GM12865 (cell line): Measurements from ENCODE around the gene FTCDNL1.

Experiments
- DNase-seq: peaks from one replicate; pipeline ENCODE4 v3.0.0; 2010; ENCODE audit warnings: low read depth
- H3K4me3 ChIP-seq: 2 replicates; pipeline ENCODE4 v1.5.1; 2011; ENCODE audit warnings: mild to moderate bottlenecking, low read depth, low read length, control low read depth
- TF ChIP-seq, protein P1 (sequence below): IDR thresholded peaks from 2 replicates; pipeline ENCODE4 v1.5.1; 2011; ENCODE audit warnings: low read length, control low read depth, low read depth, inconsistent platforms; ENCODE audit not compliant: insufficient read depth; ENCODE audit errors: missing control alignments

FTCDNL1 gene

DNA sequence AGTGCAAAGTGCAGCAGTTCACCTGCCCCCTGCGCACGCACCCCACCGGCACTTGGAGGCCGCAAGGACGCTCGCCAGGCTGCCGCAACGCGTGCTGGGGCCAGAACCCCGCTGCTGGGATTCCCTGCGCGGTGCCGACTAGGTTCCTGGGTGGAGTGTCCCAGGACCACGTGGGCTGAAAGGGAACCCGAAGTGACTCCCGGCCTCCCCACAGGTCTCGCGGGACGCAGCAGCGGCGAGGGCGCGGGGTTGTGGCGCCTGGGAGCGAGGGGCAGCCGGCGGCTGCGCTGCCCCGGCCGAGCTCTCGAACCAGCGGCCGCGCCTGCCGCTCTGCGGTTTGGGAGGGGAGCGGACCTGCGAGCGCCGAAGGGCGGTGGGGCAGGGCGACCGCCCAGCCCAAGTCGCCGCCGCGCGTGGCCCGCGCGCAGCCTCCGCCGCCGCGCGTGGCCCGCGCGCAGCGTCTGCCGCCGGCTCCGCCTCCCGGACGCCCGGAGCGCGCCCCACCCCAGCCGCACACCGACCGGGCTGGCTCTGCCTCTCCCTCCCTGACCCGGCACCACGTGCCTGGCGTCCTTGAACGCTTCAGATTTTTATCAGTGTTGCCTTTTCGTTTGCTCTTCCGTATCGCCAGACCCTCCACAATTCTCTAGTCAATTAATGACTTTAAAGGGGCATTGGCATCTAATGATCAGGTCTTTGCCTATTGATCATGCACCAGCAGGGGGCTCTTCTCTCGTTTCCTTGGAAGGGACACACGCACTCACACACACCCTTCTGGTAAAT lies at the start of gene FTCDNL1:
FTCDNL1 (minus strand) TSS at position 475 of the 783 bp plus-strand sequence. CDS start 2,230 bp downstream, outside the sequence.
- DNase-seq = peak; percentile 82
- H3K4me3 ChIP-seq = peak within 1 kb of the TSS; percentile 87
- TF ChIP-seq, protein P1, sequence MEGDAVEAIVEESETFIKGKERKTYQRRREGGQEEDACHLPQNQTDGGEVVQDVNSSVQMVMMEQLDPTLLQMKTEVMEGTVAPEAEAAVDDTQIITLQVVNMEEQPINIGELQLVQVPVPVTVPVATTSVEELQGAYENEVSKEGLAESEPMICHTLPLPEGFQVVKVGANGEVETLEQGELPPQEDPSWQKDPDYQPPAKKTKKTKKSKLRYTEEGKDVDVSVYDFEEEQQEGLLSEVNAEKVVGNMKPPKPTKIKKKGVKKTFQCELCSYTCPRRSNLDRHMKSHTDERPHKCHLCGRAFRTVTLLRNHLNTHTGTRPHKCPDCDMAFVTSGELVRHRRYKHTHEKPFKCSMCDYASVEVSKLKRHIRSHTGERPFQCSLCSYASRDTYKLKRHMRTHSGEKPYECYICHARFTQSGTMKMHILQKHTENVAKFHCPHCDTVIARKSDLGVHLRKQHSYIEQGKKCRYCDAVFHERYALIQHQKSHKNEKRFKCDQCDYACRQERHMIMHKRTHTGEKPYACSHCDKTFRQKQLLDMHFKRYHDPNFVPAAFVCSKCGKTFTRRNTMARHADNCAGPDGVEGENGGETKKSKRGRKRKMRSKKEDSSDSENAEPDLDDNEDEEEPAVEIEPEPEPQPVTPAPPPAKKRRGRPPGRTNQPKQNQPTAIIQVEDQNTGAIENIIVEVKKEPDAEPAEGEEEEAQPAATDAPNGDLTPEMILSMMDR = peak; percentile 66

GRCh38 chr2:199896617-199897016 lies 45.6 kb upstream of the FTCDNL1 start:
- no peak overlapping the region for H3K4me3 ChIP-seq
- TF ChIP-seq, protein P1 = no peak
- DNase-seq = no peak

GRCh38 chr2:199895406-199895805 lies 44.4 kb upstream of the FTCDNL1 start:
- no peak for DNase-seq
- H3K4me3 ChIP-seq = no peak overlapping the region
- TF ChIP-seq, protein P1 = no peak

DNA sequence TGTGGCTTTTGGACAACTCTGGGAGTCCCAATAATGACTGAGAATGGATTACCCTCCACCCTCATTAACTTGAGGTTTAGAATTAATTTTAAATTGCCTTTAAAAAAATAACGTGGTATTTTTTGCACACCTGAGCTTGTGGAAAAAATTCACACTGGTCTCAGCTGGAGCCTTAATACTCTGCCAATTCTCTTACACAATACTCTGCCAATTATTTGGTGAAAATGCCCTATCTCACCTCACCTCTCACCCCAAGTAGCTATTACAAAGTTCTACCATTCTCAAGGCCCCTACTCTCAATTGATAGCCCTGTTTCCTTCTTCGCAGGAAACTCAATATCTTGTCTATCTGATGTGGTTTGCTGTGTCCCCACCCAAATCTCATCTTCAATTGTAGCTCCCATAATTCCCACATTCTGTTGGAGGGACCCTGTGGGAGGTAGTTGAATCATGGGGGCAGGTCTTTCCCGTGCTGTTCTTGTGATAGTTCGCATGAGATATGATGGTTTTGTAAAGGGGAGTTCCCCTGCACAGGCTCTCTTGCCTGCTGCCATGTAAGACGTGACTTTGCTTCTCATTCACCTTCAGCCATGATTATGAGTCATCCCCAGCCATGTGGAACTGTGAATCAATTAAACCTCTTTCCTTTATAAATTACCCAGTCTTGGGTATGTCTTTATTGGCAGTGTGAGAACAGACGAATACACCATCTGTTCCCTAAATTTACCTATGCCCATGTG lies 32.7 kb upstream of the FTCDNL1 start:
- H3K4me3 ChIP-seq = no peak overlapping the region
- TF ChIP-seq, protein P1 = no peak
- DNase-seq = no peak

DNA sequence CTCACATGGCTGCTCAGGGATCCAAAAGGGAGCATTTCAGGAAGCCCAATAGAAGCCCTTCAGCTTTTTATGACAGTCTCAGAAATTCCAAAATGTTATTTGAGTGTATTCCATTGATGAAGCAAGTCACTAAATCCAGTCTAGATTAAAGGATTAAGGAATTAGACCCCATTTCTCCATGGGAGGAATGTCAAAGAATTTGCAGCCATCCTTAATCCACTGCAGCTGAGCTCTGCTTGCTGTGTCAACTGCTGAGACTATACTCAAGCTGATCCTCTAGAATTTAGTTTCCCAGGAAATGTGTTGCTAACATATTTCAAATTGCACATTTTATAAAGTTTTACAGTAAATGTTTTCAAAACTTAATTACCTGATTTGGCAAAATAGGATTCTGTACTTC lies 31.7 kb upstream of the FTCDNL1 start:
- DNase-seq = no peak
- TF ChIP-seq, protein P1 = no peak
- no peak overlapping the region for H3K4me3 ChIP-seq

- TF ChIP-seq, protein P1 = no peak
- H3K4me3 ChIP-seq = no peak overlapping the region
- no peak for DNase-seq
These were observed 24.4 kb upstream of the FTCDNL1 start for GRCh38 chr2:199875400-199875799.
